Hematopoietic multipotent progenitor cell treated with erythropoietin and hydrocortisone succinate and interleukin-3 and kit ligand, for 15 days (in vitro differentiated cells): Measurements from ENCODE around the gene P3H3.
"Not testable (repeated sequence)": the region's sequence is repeated elsewhere in the genome, so short reads cannot be mapped to it uniquely, and the experiment has no call there.

Source experiments
- DNase-seq: peaks from one replicate; pipeline ENCODE4 v3.0.0-alpha.2; 2015; ENCODE audit warnings: low spot score

Gene P3H3

GRCh38 chr12:6846316-6846869 is 18.2 kb downstream of the P3H3 start:
- DNase-seq: no peak

GRCh38 chr12:6847676-6848075 is 19.5 kb downstream of the P3H3 start:
- DNase-seq: no peak

GRCh38 chr12:6849427-6849826 is 21.2 kb downstream of the P3H3 start:
- no peak for DNase-seq

DNA sequence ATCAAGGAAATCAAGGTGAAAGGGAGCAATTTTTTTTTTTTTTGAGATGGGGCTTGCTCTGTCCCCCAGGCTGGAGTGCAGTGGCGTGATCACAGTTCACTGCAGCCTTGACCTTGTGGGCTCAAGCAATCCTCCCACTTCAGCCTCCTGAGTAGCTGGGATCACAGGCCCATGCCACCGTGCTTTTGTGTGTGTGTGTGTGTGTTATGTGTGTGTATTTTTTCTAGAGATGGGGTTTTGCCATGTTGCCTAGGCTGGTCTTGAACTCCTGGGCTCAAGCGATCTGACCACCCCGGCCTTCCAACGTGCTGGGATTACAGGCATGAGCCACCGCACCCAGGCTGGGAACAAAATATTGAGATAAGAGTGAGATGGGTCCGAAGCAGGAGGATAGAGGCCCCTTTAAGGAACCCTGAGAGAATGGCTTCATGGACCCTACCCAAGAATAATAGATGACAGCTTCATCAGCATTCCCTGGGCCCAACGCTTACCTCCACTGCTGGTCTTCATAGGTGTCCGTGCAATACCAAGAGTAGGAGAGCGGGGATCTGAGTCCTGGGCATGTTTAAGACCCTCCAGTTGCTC is 21.9 kb downstream of the P3H3 start:
- DNase-seq: no peak

DNA sequence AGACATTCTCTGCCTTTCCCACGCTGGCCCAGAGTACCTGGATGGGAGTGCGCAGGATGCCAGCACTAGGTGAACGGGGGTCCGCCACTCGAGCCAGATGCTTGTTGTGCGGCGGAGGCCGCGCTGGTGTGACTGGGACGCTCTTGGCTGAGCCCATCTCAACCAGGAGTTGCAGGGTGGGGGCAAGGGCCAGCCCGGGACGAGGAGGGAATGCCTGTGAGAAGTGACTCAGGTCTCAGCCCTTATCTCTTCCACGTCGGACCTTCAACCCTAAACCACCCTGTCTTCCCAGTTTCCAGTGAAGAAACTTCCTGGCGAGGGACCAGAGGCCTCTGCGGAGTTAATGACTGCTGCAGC is 22.6 kb downstream of the P3H3 start:
- no peak for DNase-seq

- DNase-seq: peak; percentile 99
These were observed 23.1 kb downstream of the P3H3 start, which contains the start of gene CDCA3 for GRCh38 chr12:6851153-6851920. Gene CDCA3, minus strand, starts transcription at chr12:6851286. Its CDS starts 334 bp downstream, at chr12:6850952.

DNA sequence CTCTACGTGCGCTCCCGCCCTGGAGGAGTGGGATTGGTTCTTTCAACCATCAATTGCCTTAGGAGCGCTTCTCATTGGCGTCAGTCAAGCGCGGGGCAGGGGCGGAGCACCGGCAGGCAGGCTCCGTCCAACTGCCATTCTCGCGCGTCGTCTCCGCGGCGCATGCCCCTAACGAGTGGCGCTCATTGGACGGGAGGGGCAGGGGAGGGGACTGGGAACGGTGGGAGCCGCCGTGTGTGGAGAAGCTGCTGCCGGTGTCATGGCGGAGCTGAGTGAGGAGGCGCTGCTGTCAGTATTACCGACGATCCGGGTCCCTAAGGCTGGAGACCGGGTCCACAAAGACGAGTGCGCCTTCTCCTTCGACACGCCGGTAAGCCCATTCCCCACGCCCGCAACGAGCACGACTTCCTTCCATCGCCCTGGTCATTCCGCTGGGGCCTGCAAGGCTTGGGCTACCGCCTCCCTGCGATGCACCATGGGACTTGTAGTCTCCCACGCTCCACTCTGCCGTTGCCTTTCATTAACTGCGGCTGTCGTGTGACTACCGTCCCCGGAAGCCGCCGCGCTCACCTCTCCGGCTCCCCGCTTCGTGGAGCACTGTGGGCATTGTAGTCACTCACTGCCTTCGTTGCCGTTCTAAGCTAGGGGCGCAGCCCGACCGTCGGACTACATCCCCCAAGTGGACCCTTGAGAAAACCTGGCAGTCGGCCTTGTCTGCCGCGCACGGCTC is 23.9 kb downstream of the P3H3 start, which contains the start of gene USP5:
Gene USP5, plus strand, starts transcription at position 230 of the 730 bp plus-strand sequence. Its CDS starts 30 bp downstream, at position 260.
- peak; percentile 100 for DNase-seq

DNA sequence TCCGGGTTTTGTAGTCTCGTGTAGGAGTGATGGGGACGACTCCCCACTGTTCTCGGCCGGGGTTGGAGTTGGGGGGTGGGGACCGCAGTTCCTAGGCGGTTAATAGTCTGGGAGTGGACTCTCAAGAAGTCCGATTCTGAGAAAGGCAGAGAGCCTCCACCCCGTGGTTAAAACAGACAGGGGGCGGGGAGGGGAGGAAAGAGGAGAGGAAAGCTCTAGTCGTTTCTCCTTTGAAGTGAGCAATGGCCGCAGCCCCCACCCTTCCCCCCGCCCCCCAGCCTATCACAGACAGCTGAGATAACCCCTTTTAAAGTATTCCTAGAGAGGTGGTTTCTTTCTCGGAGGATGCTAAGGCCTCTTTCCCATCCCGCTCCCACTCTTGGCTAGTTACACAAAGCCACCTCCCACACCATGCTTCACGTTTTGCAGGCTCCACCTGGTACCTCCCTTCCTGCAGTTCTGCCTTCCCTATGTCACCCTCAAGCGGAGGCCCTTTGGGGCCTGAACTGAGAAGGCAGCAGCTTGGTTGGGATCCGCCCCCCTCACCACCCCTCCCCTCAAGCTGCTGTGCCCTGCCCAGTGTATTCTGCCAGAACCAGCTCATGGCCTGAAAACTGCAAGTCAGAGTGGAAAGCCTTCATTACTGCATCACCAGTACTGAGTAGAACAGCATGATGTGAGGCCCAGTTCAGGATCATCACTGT is 24.6 kb downstream of the P3H3 start:
- DNase-seq: peak; percentile 86

GRCh38 chr12:6853626-6854025 is 25.4 kb downstream of the P3H3 start:
- DNase-seq: no peak

DNA sequence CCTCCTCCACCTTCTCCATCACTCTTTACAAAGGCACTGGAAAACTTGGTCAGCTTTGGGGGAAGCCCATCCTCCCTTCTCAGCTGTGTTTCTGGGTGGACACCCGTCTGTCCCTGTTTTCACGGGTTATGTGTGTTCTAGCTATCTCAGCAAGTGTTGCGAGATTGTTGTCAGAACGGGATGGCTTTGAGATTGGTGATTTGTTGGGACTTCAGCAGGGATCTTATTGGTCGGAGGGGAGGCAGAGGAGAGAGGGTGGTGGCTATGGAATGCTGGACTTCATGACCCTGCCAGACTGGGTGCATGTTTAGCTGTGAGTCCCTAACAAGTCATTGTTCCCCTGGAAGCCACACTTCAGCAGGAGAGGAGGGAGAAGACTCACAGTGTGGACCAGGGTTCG is 25.8 kb downstream of the P3H3 start:
- DNase-seq: no peak

GRCh38 chr12:6855322-6855721 is 27.1 kb downstream of the P3H3 start:
- no peak for DNase-seq

GRCh38 chr12:6858799-6859198 is 30.6 kb downstream of the P3H3 start:
- no peak for DNase-seq

GRCh38 chr12:6860116-6860515 is 31.9 kb downstream of the P3H3 start:
- DNase-seq: no peak

GRCh38 chr12:6860942-6861341 is 32.7 kb downstream of the P3H3 start:
- no peak for DNase-seq

- DNase-seq: no peak
These were observed 33.2 kb downstream of the P3H3 start for GRCh38 chr12:6861391-6861790.

GRCh38 chr12:6863033-6863432 is 34.8 kb downstream of the P3H3 start:
- no peak for DNase-seq

DNA sequence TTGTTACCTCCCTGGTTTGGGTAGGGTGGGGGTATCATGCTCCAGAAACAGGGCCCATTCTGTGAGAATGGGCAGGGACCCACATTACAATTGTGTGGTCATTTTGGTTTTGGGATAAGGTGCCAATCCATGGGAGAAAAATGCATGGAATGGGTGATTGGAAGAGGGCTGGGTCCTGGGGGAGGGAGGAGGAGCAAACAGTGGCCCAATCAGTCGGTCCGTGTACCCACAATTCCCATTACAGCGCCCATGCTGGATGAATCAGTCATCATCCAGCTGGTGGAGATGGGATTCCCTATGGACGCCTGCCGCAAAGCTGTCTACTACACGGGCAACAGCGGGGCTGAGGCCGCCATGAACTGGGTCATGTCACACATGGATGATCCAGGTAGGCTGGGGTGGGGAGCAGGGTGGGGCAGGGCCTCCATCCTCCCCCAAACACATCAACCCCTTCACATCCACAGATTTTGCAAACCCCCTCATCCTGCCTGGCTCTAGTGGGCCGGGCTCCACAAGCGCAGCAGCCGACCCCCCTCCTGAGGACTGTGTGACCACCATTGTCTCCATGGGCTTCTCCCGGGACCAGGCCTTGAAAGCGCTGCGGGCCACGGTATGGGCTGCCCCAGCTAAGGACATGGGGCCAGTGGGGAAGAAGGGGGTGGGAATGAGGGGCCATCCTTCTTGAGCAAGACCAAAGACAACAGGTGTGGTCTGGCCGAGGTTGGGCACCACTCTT is 35.5 kb downstream of the P3H3 start:
- DNase-seq: no peak

DNA sequence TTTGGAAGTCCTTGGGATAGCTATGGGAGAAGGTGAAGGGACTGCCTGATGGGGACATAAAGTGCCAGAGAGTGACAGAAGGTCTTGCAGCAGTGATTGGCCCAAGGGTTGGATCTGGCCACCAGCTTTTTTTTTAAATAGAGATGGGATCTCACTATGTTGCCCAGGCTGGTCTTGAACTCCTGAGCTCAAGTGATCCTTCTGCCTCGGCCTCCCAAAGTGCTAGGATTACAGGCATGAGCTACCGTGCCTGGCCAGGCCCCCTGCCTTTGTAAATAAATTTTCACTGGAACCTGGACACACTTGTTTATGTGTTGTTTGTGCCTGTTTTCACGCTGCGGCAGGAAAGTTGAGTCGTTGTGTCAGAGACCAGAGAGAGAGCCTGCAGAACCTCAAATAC is 37.1 kb downstream of the P3H3 start:
- DNase-seq: not testable (repeated sequence)

- no peak for DNase-seq
These were observed 38.1 kb downstream of the P3H3 start for GRCh38 chr12:6866163-6866919.

GRCh38 chr12:6866920-6867412 is 38.8 kb downstream of the P3H3 start:
- DNase-seq: no peak
